PC-3 (cell line): Measurements from ENCODE around the gene VPS13C.

ENCODE experiments used
- EZH2 ChIP-seq: fragments of 300-600 bp; sonication (generic); IDR thresholded peaks from one replicate; pipeline ENCODE4 v1.6.1; 2017; ENCODE audit warnings: antibody characterized with exemption, mild to moderate bottlenecking, low read length; ENCODE audit not compliant: unreplicated experiment
- EZH2phosphoT487 ChIP-seq: fragments of 300-600 bp; sonication (generic); IDR thresholded peaks from 2 replicates; pipeline ENCODE4 v1.6.1; 2018; ENCODE audit warnings: mild to moderate bottlenecking, antibody characterized with exemption, low read length, borderline replicate concordance

DNA sequence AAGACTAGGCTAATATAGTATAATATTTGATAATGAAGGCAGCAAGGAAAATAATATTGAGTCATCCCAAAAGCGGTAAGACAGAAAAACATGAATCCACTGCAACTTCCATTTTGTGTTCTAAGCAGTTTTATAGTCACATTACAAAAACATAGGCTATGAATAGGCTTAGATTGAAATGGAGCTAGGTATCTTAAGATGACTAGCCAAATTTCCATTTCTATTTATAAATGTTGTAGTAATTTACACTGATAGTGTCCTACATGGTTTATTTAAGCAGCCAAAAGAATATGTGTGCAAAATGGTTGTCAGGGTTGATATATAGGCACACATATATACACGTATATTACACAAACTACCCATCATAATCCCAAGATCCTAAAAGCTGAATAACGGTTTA is 82.0 kb downstream of the VPS13C start:
- no peak for TF ChIP-seq EZH2
- TF ChIP-seq EZH2phosphoT487: no peak
